ENCODE results near the gene ALDH9A1.

Gene ALDH9A1

DNA sequence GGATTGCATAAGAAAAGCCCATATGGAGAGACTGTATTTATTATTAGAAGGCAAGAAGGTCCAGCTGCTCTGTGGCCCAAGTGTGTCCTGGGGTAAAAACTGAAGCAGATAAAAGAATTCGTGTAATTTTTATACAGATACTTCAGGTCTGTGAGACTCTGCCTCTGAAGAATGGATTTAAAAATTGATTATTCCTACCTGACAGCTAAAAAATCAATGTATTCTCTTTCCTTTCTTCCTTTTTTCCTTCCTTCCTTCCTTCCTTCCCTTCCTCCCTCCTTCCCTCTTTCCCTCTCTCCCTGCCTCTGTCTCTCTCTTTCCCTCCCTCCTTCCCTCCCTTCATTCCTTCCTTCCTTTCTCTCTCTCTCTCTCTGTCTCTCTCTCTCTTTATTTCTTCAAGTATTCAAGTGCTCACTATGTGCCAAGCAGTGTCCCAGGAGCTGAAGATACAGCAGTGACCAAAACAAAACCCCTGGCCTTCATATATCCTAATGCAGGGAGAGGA, 78.7 kb downstream of the ALDH9A1 start:
- no peak for DNase-seq (ENCODE audit: low read depth)

GRCh38 chr1:165616987-165617546, 81.3 kb downstream of the ALDH9A1 start:
- no peak for DNase-seq (ENCODE audit: low read depth)

GRCh38 chr1:165616054-165616612, 82.2 kb downstream of the ALDH9A1 start:
- DNase-seq (ENCODE audit: low read depth) = no peak
